Progenitor cell of endocrine pancreas (in vitro differentiated cells): Measurements from ENCODE around the gene DCC. TPM values are rescaled to one million over a fixed set of nuclear protein-coding genes. Genes with fewer than 3 reads are reported as not detected.

Source experiments
- DNase-seq: peaks from one replicate; pipeline ENCODE4 v3.0.0; 2021; ENCODE audit warnings: low spot score; ENCODE audit not compliant: unreplicated experiment
- H3K27ac Mint-ChIP-seq: 2 replicates; pipeline ENCODE4 v1.8.0; 2021; ENCODE audit warnings: mild to moderate bottlenecking, moderate library complexity, mixed read lengths
- H3K27me3 Mint-ChIP-seq: 2 replicates; pipeline ENCODE4 v1.8.0; 2021; ENCODE audit warnings: mixed read lengths
- H3K36me3 Mint-ChIP-seq: 2 replicates; pipeline ENCODE4 v1.8.0; 2022; ENCODE audit warnings: mixed read lengths; ENCODE audit not compliant: insufficient read depth
- H3K4me1 Mint-ChIP-seq: 2 replicates; pipeline ENCODE4 v1.8.0; 2021; ENCODE audit warnings: low read depth, mixed read lengths
- H3K4me3 Mint-ChIP-seq: 2 replicates; pipeline ENCODE4 v1.8.0; 2021; ENCODE audit warnings: low read depth, mild to moderate bottlenecking, moderate library complexity, mixed read lengths
- H3K9me3 Mint-ChIP-seq: 2 replicates; pipeline ENCODE4 v1.8.0; 2021; ENCODE audit warnings: low read depth, mixed read lengths
- CTCF ChIP-seq: fragments of 200-600 bp; sonication (generic); IDR thresholded peaks from one replicate; pipeline ENCODE4 v1.5.0; 2021; ENCODE audit warnings: antibody characterized with exemption, mild to moderate bottlenecking; ENCODE audit not compliant: unreplicated experiment
- total RNA-seq: library from RNA; stranded (reverse); gene quantifications from 2 replicates; pipeline ENCODE4 v1.2.1, GENCODE V29; 2021

DCC gene
- total RNA-seq, 1 donor from 2014 or later, result 8.4 TPM

- H3K27ac Mint-ChIP-seq, result peak overlapping the region; percentile 26
- H3K27me3 Mint-ChIP-seq, result no peaks in the 10 kb centered on the region
- H3K9me3 Mint-ChIP-seq, result peaks cover 5% of the 10 kb centered on the region
- H3K4me1 Mint-ChIP-seq, result peaks cover 18% of the 10 kb centered on the region
- no peaks in the 10 kb centered on the region for H3K36me3 Mint-ChIP-seq
- no peak for DNase-seq
- no peak for TF ChIP-seq CTCF
- no peak overlapping the region for H3K4me3 Mint-ChIP-seq
Measured at GRCh38 chr18:52678034-52678433, 338.0 kb downstream of the DCC start.

GRCh38 chr18:52678551-52678950 is 338.6 kb downstream of the DCC start:
- H3K27ac Mint-ChIP-seq, result no peak overlapping the region
- no peaks in the 10 kb centered on the region for H3K36me3 Mint-ChIP-seq
- no peak overlapping the region for H3K4me3 Mint-ChIP-seq
- TF ChIP-seq CTCF, result no peak
- DNase-seq, result no peak
- peaks cover 18% of the 10 kb centered on the region for H3K4me1 Mint-ChIP-seq
- no peaks in the 10 kb centered on the region for H3K27me3 Mint-ChIP-seq
- H3K9me3 Mint-ChIP-seq, result peaks cover 5% of the 10 kb centered on the region

GRCh38 chr18:52679354-52679753 is 339.4 kb downstream of the DCC start:
- H3K9me3 Mint-ChIP-seq, result peaks cover 5% of the 10 kb centered on the region
- peaks cover 18% of the 10 kb centered on the region for H3K4me1 Mint-ChIP-seq
- no peak overlapping the region for H3K27ac Mint-ChIP-seq
- no peak for DNase-seq
- H3K4me3 Mint-ChIP-seq, result no peak overlapping the region
- no peak for TF ChIP-seq CTCF
- H3K36me3 Mint-ChIP-seq, result no peaks in the 10 kb centered on the region
- H3K27me3 Mint-ChIP-seq, result no peaks in the 10 kb centered on the region

- no peaks in the 10 kb centered on the region for H3K9me3 Mint-ChIP-seq
- DNase-seq, result no peak
- TF ChIP-seq CTCF, result no peak
- H3K27ac Mint-ChIP-seq, result no peak overlapping the region
- H3K4me1 Mint-ChIP-seq, result peaks cover 18% of the 10 kb centered on the region
- no peaks in the 10 kb centered on the region for H3K27me3 Mint-ChIP-seq
- H3K36me3 Mint-ChIP-seq, result no peaks in the 10 kb centered on the region
- no peak overlapping the region for H3K4me3 Mint-ChIP-seq
Measured at GRCh38 chr18:52682260-52682659, 342.3 kb downstream of the DCC start.

- DNase-seq, result no peak
- no peak overlapping the region for H3K27ac Mint-ChIP-seq
- no peaks in the 10 kb centered on the region for H3K36me3 Mint-ChIP-seq
- peaks cover 5% of the 10 kb centered on the region for H3K4me1 Mint-ChIP-seq
- no peak overlapping the region for H3K4me3 Mint-ChIP-seq
- no peaks in the 10 kb centered on the region for H3K9me3 Mint-ChIP-seq
- TF ChIP-seq CTCF, result no peak
- H3K27me3 Mint-ChIP-seq, result no peaks in the 10 kb centered on the region
Measured at GRCh38 chr18:52685316-52685715, 345.3 kb downstream of the DCC start.

- Mint-ChIP-seq H3K9me3 (no peaks in the 10 kb centered on the region), H3K4me3 (no peak overlapping the region), H3K27me3 (peaks cover 2% of the 10 kb centered on the region), H3K27ac (no peak overlapping the region), H3K36me3 (no peaks in the 10 kb centered on the region), H3K4me1 (peaks cover 2% of the 10 kb centered on the region)
- no peak for TF ChIP-seq CTCF
- no peak for DNase-seq
Measured at GRCh38 chr18:52691841-52692240, 351.8 kb downstream of the DCC start.
